GM18507 (cell line): ENCODE results near the gene CABP2.
"Not testable (repeated sequence)": the region's sequence is repeated elsewhere in the genome, so short reads cannot be mapped to it uniquely, and the experiment has no call there.

Experiments
- DNase-seq: peaks from one replicate; pipeline ENCODE4 v3.0.0; 2011; ENCODE audit warnings: low read depth; ENCODE audit not compliant: insufficient read length; ENCODE audit errors: extremely low spot score
- FAIRE-seq: peaks from 2 replicates; lab custom pipeline; 2011; peaks lifted over from hg19 to GRCh38; lab: Jason Lieb, UNC

Gene CABP2

GRCh38 chr11:67483831-67484665 lies 39.2 kb downstream of the CABP2 start:
- peak; percentile 45 for FAIRE-seq
- DNase-seq, result no peak

DNA sequence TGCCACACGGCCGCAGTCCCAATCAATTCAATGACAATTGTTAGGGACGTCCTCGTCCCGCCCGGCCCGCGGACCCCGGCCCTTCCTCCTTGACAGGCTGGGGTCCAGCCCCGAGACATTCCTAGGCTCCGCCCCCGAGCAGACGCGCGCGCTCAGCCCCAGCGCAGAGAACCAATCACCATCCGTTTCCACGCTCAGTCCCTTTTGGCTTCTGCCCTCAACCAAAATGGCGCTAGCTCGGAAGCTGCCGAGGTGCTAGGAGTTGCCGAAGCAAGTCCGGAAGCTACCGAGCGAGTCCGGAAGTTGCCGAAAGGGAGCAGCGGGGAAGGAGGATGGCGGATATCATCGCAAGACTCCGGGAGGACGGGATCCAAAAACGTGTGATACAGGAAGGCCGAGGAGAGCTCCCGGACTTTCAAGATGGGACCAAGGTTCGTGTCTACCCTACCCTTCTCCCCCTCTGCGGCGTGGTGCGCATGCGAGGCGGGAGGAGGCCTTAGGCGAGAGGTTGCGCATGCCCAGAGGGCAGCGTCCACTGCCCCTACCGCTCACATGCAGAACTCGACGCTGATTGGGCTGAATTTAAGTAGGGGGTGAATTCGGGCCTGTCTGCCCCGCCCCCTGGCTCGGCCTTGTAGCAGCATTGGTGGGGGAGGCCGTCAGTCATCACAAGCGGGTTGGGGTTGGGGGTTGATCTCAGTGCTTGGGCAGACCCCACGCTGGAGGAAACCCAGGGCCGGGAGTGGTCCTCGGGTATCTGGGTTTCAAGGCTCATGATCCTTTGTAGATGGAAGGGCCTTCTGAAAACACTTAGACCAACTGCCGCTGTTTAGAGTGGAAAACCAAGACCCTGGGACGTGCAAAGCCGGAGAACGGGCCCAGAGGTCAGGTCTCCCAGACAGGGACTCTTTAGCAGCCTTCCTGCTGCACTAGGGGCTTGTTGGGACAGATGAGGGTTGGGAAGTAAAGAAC lies 40.1 kb downstream of the CABP2 start, which contains the start of gene AIP:
AIP (plus strand) TSS at position 200 of the 972 bp plus-strand sequence; CDS start at position 333, 133 bp downstream.
- DNase-seq (peak; percentile 88), FAIRE-seq (peak; percentile 96)

GRCh38 chr11:67482275-67482826 lies 40.9 kb downstream of the CABP2 start:
- FAIRE-seq (no peak), DNase-seq (no peak)

DNA sequence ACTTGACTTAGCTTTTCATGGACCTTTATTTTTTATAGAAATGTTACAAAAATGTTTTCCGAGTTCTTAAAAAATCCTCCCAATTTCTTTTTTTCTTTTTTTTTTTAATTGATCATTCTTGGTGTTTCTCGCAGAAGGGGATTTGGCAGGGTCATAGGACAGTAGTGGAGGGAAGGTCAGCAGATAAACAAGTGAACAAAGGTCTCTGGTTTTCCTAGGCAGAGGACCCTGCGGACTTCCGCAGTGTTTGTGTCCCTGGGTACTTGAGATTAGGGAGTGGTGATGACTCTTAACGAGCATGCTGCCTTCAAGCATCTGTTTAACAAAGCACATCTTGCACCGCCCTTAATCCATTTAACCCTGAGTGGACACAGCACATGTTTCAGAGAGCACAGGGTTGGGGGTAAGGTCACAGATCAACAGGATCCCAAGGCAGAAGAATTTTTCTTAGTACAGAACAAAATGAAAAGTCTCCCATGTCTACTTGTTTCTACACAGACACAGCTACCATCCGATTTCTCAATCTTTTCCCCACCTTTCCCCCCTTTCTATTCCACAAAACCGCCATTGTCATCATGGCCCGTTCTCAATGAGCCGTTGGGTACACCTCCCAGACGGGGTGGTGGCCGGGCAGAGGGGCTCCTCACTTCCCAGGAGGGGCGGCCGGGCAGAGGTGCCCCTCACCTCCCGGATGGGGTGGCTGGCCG lies 45.7 kb downstream of the CABP2 start:
- FAIRE-seq, result not testable (repeated sequence)

GRCh38 chr11:67476692-67477091 lies 46.6 kb downstream of the CABP2 start:
- FAIRE-seq, DNase-seq: not testable (repeated sequence)

More for the DNA sequence above, 45.7 kb downstream of the CABP2 start:
- DNase-seq, result not testable (repeated sequence)

DNA sequence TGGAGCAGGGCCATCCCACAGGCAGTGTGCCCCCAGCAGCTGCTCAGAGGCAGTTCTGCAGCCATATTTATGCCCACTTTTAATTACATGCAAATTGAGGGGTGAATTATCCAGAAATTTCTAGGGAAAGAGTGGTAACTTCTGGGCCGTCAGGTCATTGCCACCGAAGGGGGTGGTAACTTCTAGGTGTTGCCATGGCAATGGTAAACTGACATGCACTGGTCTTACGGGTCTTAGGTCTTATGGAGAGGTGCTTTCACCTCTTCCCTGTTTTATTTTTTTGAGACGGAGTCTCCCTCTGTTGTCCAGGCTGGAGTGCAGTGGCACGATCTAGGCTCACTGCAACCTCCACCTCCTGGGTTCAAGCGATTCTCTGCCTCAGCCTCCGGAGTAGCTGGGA lies 50.4 kb downstream of the CABP2 start:
- no peak for DNase-seq
- FAIRE-seq, result no peak

DNA sequence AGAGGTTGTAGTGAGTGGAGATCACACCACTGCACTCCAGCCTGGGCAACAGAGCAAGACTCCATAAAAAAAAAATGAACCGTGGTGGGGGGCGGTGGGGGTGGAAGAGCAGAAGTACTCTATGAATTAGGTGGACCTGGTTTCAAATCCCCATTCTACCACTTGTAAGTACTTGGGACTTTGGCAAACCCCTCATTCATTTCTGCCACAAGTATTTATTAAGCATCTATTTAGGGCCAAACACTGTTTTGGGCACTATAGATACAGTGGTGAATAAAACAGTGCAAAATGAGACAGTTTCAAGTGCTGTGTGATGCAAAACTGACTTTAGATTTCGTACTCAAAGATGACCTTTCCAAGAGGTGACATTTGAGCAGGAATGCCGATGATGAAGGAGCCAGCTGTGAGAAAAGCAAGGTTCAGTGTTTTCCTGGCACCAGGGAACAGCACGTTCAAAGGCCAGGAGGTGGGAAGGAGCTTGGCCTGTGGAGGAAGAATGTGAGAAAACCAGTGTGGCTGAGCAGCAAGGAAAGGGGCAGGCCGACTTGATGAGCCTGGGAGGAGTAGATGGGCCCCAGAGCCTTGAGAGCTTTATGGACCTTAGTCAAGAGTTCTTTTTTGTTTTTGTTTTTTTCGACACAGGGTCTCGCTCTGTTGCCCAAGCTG lies 52.8 kb downstream of the CABP2 start:
- no peak for DNase-seq
- FAIRE-seq, result no peak

- DNase-seq (no peak), FAIRE-seq (no peak)
Observed at GRCh38 chr11:67469508-67469811, 53.8 kb downstream of the CABP2 start.
